HG02981 (cell line): Measurements from ENCODE around the gene NKD2.

Experiments used
- ATAC-seq: cut with Tn5 transposase; IDR thresholded peaks from one replicate; pipeline ENCODE4 v1.9.1; 2021; ENCODE audit warnings: mild to moderate bottlenecking, moderate library complexity; ENCODE audit not compliant: unreplicated experiment

Gene NKD2

DNA sequence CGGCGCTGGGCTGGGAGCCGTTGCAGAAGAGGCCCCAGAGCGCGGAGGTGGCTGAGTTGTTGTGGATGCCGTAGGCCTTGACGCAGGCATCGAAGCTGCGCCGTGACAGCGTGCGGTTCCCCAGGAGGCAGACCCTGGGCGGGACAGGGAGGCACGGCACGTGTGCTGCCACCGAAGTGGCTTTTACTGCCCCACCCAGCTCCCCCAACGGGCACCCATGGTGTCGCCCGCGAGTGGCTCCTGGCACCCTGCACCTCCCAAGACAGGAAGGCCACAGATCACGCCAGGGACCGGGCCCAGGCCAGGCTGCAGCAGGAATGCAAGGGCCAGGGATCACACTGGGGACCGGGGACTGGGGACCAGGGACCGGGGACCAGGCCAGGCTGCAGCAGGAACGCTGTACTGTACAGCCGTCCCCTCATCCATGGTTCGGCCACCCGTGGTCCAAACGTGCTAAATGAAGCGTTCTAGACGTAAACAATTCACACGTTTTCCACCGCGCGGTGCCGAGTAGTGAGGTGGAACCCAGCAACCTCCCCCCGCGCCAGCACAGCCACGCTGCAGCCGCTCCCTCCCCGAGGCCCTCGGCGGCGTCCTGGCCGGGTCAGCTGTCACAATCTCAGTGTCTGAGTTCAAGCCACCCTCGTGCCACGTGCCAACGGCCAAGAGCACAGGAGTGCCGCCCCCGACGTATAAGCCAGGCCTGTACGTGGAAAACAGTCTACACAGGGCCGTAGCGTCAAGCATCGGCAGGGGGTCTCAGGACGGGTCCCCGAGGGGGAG is 75.4 kb downstream of the NKD2 start:
- no peak for ATAC-seq

DNA sequence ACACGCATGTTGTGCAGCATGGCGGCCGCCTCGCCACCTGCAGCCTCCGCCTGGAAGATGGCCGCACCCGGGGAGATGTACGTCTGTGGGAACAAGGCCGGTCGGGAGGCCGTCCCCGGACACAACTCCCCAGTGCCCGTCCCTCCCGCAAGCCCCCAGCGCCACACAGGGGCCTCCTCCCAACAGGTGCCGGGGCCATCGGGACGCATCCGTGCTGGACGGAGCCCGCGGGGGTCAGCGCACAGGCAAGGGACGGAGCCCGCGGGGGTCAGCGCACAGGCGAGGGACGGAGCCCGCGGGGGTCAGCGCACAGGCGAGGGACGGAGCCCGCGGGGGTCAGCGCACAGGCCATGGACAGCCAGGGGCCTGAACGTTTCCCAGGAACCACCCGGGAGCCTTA is 76.8 kb downstream of the NKD2 start:
- ATAC-seq = no peak

DNA sequence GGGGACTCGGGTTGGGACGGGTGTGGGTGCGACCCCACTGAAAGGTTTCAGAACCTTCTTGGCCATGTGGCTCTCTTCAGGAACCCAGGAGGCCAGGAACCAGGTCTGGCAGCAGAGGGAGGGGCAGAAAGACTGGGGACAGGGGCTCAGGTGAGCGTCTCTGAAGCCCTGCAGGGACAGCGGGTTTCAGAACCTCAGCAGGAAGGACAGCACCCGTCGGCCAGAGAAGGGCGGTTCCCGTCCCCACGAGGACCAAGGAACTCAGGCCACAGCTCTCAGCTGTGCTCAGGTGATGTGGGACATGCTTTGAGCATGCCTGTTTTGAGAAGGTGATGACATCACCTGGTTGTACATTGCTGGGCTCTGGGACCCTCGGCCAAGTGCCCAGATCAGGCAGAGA is 77.5 kb downstream of the NKD2 start:
- no peak for ATAC-seq

DNA sequence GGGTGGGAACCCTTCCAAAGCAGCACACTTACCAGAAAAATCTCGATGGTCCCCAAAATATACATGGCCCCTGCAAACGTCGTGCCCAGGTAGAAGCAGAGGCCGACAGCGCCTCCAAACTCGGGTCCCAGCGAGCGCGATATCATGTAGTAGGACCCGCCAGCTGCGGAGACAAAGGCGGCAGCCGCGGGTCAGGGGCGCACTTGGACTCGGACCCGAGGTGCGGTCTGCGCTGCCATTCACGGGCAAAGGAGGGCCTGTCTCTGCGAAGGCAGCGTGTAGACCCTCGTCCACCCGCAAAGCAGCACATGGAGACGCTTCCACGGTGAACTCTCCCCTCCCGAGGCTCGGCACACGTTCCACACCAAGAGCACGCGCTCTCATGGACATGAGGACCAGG is 78.3 kb downstream of the NKD2 start:
- ATAC-seq = no peak

DNA sequence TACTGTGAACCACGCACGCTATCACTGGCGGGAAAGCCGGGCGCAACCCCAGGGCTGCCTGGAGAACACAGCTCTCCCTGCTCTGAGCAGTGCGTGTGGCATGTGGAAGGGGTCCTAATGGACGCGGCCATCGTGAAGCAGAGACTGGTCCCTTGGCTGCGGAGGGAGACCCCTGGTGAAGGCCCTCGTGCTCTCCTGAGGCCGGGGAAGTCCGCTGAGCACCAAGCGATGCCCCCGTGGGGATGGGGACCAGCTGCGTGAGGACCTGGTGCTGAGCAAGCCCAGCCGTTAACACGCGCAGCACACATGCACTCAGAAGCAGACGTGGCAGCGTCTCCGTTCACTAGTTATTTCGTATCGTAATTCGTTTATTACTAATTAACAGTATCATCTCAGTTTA is 78.8 kb downstream of the NKD2 start:
- no peak for ATAC-seq

DNA sequence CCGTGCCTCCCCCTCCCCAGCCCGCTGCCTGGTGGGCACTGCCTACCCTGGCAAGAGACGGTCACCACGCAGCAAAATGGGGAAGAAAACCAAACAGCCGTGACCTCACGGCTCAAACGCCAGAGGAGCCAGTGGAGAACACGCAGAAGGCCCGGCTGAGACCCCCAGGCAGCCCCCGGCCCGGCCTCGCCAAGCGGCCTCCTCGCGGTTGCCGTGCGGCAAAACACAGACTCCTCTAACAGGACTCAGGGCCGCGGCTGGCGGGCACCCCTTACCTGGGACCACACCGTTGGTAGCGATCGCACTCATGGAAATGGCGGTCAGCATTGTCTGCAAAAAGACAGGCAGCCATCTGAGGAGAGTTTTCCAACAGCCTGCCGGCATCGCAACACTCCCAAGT is 79.4 kb downstream of the NKD2 start:
- ATAC-seq = no peak
